ENCODE data around the gene FAM20A.

FAM20A gene

GRCh38 chr17:68605914-68606313 lies 4.7 kb upstream of the FAM20A start:
- no peak overlapping the region for H3K4me2 ChIP-seq (ENCODE audit: insufficient read depth, low read length)
- no peak for DNase-seq

DNA sequence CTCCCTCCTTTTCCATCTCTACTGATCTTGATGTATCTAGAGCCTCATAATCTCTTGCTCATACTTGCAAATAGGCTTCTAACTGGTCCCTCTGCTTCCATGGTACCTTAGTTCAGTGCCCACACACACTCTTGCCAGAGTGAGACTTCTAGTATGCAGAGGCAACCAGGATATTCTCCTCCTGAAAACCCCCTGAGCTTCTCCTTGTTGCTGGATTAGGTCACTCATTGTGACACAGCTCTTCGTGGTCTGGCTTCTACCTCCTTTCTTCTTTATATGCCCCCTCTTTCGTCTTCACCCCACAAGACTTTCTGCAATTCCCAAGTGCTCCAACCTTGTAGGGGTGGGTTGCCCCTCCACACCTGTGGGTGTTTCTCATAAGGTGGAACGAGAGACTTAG lies 2.5 kb upstream of the FAM20A start:
- H2AFZ ChIP-seq (ENCODE audit: low read depth, low read length): no peak overlapping the region
- no peak overlapping the region for H3K9ac ChIP-seq (ENCODE audit: low read depth, low read length)
- H3K36me3 ChIP-seq (ENCODE audit: insufficient read depth, low read length): no peaks in the 10 kb centered on the region

More at GRCh38 chr17:68605914-68606313, 4.7 kb upstream of the FAM20A start:
- Histone ChIP-seq H3K4me3 (ENCODE audit: low read depth in 1 of 2, low read length in 2 of 2) (no peak overlapping the region), H4K20me1 (ENCODE audit: insufficient read depth, low read length) (no peaks in the 10 kb centered on the region), H3K27ac (ENCODE audit: low read length) (no peak overlapping the region), H2AFZ (ENCODE audit: low read depth, low read length) (no peak overlapping the region), H3K36me3 (ENCODE audit: insufficient read depth, low read length) (no peaks in the 10 kb centered on the region), H3K9me3 (ENCODE audit: insufficient read depth, low read length, severe bottlenecking) (peaks cover 29% of the 10 kb centered on the region), H3K9ac (ENCODE audit: low read depth, low read length) (no peak overlapping the region), H3K27me3 (ENCODE audit: insufficient read depth, low read length, poor library complexity) (peaks cover 15% of the 10 kb centered on the region), H3K79me2 (ENCODE audit: insufficient read depth, low read length) (no peaks in the 10 kb centered on the region), H3K4me1 (ENCODE audit: insufficient read depth, low read length) (no peaks in the 10 kb centered on the region)
- no peak for TF ChIP-seq CTCF (IDR thresholded peaks at IDR 0.05; ENCODE audit: borderline replicate concordance, extremely low read depth, low read length, poor library complexity, severe bottlenecking)
- TF ChIP-seq EZH2 (IDR thresholded peaks at IDR 0.05; ENCODE audit: borderline replicate concordance, low read depth, low read length, severe bottlenecking): no peak
- no peak for ATAC-seq (ENCODE audit: insufficient read depth, low read depth)

DNA sequence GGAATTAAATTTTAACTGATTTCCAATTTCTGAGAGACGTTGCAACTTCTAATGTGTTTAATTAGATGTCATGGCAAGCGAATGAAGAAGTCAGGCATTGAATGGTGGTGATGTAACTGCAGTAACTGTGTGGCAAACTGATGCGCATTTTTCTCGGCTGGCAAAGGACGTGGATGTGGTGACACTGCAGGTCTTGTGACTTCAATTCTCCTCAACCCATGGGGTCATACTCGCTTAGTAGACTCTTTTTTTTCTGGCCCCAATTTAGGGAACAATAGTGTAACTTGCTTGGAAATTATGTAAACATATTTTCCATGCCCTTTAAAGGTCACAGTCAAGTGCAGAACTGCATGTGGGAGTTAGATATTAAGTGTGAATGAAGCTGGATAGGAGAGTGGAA lies 1.9 kb upstream of the FAM20A start:
- H3K36me3 ChIP-seq (ENCODE audit: insufficient read depth, low read length): no peaks in the 10 kb centered on the region
- H3K9me3 ChIP-seq (ENCODE audit: insufficient read depth, low read length, severe bottlenecking): peaks cover 6% of the 10 kb centered on the region
- TF ChIP-seq EZH2 (IDR thresholded peaks at IDR 0.05; ENCODE audit: borderline replicate concordance, low read depth, low read length, severe bottlenecking) (no peak), CTCF (IDR thresholded peaks at IDR 0.05; ENCODE audit: borderline replicate concordance, extremely low read depth, low read length, poor library complexity, severe bottlenecking) (no peak)
- no peak overlapping the region for H3K9ac ChIP-seq (ENCODE audit: low read depth, low read length)
- no peaks in the 10 kb centered on the region for H3K4me1 ChIP-seq (ENCODE audit: insufficient read depth, low read length)
- no peak overlapping the region for H2AFZ ChIP-seq (ENCODE audit: low read depth, low read length)
- no peaks in the 10 kb centered on the region for H4K20me1 ChIP-seq (ENCODE audit: insufficient read depth, low read length)
- no peak overlapping the region for H3K27ac ChIP-seq (ENCODE audit: low read length)
- H3K79me2 ChIP-seq (ENCODE audit: insufficient read depth, low read length): no peaks in the 10 kb centered on the region
- no peak overlapping the region for H3K4me2 ChIP-seq (ENCODE audit: insufficient read depth, low read length)
- ATAC-seq (ENCODE audit: insufficient read depth, low read depth) (no peak), DNase-seq (no peak)
- peaks cover 15% of the 10 kb centered on the region for H3K27me3 ChIP-seq (ENCODE audit: insufficient read depth, low read length, poor library complexity)
- H3K4me3 ChIP-seq (ENCODE audit: low read depth in 1 of 2, low read length in 2 of 2): no peak overlapping the region

More for the DNA sequence above, 2.5 kb upstream of the FAM20A start:
- Histone ChIP-seq H3K4me3 (ENCODE audit: low read depth in 1 of 2, low read length in 2 of 2) (no peak overlapping the region), H3K9me3 (ENCODE audit: insufficient read depth, low read length, severe bottlenecking) (peaks cover 8% of the 10 kb centered on the region), H3K27ac (ENCODE audit: low read length) (no peak overlapping the region), H3K79me2 (ENCODE audit: insufficient read depth, low read length) (no peaks in the 10 kb centered on the region), H3K4me1 (ENCODE audit: insufficient read depth, low read length) (no peaks in the 10 kb centered on the region), H4K20me1 (ENCODE audit: insufficient read depth, low read length) (no peaks in the 10 kb centered on the region), H3K4me2 (ENCODE audit: insufficient read depth, low read length) (no peak overlapping the region), H3K27me3 (ENCODE audit: insufficient read depth, low read length, poor library complexity) (peaks cover 15% of the 10 kb centered on the region)
- ATAC-seq (ENCODE audit: insufficient read depth, low read depth) (no peak), DNase-seq (no peak)
- TF ChIP-seq CTCF (IDR thresholded peaks at IDR 0.05; ENCODE audit: borderline replicate concordance, extremely low read depth, low read length, poor library complexity, severe bottlenecking) (no peak), EZH2 (IDR thresholded peaks at IDR 0.05; ENCODE audit: borderline replicate concordance, low read depth, low read length, severe bottlenecking) (no peak)

- DNase-seq: no peak
- H2AFZ ChIP-seq (ENCODE audit: low read depth, low read length): no peak overlapping the region
- H3K9ac ChIP-seq (ENCODE audit: low read depth, low read length): no peak overlapping the region
- TF ChIP-seq EZH2 (IDR thresholded peaks at IDR 0.05; ENCODE audit: borderline replicate concordance, low read depth, low read length, severe bottlenecking) (no peak), CTCF (IDR thresholded peaks at IDR 0.05; ENCODE audit: borderline replicate concordance, extremely low read depth, low read length, poor library complexity, severe bottlenecking) (no peak)
- no peak overlapping the region for H3K27ac ChIP-seq (ENCODE audit: low read length)
- no peak for ATAC-seq (ENCODE audit: insufficient read depth, low read depth)
- peaks cover 15% of the 10 kb centered on the region for H3K27me3 ChIP-seq (ENCODE audit: insufficient read depth, low read length, poor library complexity)
- H3K79me2 ChIP-seq (ENCODE audit: insufficient read depth, low read length): no peaks in the 10 kb centered on the region
- no peaks in the 10 kb centered on the region for H3K4me1 ChIP-seq (ENCODE audit: insufficient read depth, low read length)
- H3K36me3 ChIP-seq (ENCODE audit: insufficient read depth, low read length): no peaks in the 10 kb centered on the region
- H4K20me1 ChIP-seq (ENCODE audit: insufficient read depth, low read length): no peaks in the 10 kb centered on the region
- H3K4me3 ChIP-seq (ENCODE audit: low read depth in 1 of 2, low read length in 2 of 2): no peak overlapping the region
- H3K4me2 ChIP-seq (ENCODE audit: insufficient read depth, low read length): no peak overlapping the region
- H3K9me3 ChIP-seq (ENCODE audit: insufficient read depth, low read length, severe bottlenecking): no peaks in the 10 kb centered on the region
These were observed 1.1 kb upstream of the FAM20A start for GRCh38 chr17:68602289-68602688.

Measured in DND-41 (cell line).